IPS DF 4.7 (cell line): Measurements from ENCODE around the gene UNC13D.

Source experiments
- DNase-seq: peaks from one replicate; pipeline ENCODE4 v3.0.0-alpha.2; 2013; ENCODE audit warnings: low spot score; ENCODE audit errors: extremely low read depth

The UNC13D gene

DNA sequence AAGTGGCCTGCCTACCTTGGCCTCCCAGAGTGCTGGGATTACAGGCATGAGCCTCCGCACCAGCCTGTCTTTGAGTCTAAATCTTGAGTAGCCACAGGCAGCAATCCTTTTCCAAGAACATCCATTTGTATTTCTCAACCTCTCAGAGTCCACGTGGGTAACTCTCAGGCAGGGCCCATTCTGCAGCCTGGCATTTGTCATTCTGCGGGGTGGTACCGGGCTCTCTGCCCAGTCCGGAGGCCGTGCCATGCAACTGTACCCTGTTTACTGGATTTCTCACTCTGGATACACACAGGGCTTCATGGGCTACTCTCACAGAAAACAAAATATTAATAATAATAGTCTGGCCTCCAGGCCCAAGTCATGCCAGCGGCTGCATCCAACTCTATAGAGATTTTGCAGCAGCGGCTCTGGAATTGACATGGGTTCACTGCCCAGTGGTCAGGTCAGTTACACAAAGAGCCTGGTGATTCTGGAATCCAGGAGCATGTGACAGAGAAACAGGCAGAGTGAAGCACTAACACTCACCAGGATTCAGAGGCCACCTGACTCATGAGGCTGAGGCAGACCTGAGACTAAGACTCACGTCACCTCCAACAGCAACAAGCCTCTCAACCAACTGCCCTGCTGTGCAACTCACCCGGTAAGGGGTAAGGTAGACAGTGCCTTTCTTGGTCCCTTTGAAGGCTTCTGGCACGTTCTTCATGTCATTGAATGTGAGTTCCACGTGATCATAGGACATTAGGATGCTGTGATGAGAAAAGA is 6.9 kb upstream of the UNC13D start:
- no peak for DNase-seq

DNA sequence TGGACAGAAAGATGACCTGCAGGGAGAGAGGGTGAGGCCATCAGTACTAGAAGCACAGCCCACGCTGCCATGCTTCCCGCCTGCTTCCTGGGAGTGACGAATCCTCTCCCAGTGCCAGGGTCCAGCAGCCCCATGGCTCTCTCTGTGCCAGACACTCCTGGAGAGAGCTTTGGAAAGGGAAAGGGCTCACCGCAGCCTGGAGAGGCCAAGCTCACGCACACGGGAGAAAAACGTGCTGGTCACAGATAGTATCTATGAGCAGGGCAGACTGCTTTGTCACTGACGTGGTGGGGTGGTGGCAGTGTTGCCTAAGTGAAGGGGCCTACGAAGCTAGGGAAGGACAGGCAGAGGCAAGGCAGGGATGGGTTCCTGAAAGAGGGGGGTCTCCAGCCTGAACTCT is 5.5 kb upstream of the UNC13D start:
- DNase-seq = no peak

DNA sequence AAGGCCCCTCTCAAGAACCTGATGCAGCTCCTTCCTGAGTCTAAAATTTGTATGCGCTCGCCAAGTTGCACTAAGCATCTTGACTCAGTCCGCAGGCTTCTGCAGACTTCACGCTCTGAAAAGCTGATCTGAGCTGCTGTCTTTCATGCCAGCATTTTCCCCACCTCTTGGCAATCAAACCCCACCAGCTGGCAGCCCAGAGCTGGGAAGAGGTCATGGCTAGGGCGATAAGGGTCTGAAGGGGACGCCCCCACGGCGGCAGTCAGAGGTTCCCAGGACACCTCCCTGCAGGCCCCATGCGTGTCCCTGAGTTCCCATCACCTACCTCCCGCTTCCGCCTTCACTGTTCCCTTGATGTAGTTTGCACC is 5.1 kb upstream of the UNC13D start:
- DNase-seq = no peak

GRCh38 chr17:75848523-75849278 is 4.5 kb upstream of the UNC13D start:
- no peak for DNase-seq

DNA sequence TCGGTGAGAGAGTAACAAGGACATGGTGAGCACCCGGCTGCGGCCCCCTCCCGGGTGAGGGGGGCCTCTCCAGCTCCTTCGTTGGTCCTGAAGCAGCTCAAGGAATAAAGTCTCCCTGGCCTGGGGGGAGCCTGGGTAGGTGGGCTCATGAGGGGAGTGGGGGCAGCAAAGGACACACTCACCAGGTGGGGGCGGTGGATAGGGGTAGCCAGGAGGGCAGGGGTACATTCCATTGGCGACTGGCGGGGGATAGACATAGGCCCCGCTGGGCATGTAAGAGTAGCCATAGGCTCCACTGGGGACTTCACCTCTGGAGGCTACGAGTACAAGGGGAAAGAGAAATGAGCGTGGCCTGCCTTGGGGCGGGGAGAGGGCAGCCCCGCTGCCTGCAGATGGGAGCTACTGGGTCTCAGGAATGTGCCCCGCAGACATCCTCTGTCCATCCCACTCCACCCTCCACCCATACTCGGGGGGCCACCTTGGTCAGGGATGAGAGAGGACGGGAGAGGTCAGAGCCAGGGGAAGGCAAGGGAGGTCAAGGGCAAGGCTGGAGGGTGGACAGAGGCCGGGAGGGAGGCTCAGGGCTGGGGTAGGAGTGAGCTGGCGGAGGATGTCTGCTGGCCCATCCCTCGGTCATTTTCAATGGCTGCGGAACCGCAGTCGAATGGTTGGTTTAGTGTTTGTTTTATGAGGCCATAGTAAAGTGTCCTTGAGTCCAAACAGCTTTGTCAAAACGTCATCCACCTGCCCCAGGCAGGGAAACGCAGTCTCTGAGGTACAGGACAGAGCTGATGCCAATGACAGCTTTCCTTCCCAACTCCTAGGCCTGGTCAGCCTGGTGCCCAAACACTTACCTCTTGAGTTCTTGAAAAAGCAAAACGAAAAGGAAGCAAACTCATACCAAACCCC is 3.7 kb upstream of the UNC13D start:
- DNase-seq = no peak

DNA sequence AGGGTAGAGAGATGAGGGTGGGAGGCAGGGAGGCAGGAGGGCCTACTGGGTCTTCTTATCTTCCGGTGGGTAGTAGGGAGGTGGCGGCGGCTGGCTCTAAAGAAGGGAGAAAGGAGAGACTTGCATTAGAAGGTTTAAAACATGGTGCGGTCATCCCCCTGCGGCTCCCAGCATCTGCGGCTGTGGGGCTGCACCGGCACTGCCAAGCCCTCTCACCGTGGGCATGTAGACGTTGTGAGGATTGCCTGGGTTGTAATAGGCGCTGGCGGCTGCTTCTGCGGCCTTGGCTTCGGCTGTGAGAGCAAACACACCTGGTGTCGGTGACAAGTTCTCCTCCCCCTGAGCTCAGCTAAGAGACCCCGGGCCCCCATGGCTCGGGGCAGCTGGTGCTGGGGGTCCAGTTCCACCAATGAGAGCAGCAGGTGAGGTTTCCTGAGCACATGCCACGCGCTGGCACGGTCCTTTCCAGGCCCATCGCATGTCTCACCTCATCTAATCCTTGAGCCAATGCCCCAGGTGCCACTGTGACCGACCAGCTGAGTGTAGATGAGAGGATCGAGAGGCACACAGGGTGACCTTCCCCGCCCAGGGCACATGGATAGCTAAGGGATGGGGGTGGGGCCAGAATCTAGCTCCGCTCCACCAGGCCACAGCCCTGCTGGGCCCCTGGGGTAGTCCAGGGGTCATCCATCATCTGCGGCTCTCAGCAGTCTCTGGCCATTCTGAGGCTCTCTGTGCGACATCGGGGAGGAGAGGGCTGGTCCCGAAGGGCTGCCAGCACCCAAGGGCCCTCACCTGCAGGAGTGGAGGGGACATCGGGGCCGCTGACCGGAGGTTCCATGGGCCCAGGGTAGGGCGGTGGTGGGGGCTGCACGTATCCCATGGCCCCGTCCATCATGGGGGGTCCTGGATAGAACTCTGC is 2.7 kb upstream of the UNC13D start:
- DNase-seq = no peak

- DNase-seq = no peak
These were observed 1.9 kb upstream of the UNC13D start for GRCh38 chr17:75845933-75846691.

GRCh38 chr17:75845058-75845711 is 981 bp upstream of the UNC13D start:
- no peak for DNase-seq

DNA sequence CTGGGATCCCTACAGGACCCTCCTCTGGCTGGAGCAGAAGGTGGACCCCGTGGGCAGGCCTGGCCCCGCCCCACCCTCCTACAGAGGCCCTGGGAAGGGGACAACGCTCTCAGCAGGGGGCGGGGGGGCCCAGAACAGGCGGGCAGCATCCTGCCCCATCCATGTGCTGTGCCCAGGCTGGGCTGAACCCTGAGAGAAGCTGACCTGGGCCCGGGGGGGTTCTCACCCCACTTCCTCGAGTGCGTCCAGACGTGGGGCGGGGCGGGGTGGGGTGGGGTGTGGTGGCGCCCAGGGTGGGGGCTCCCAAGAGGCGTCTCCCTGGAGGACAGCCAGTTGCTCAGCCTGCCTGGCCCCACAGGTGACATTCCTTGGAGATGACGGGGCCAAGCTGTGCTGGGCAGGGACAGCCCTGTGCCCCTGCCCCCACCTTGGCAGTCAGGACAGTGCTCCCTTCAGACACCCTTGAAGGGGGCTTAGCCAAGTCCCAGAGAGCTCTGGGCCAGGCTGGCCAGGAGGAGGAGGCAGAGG is 390 bp upstream of the UNC13D start:
- DNase-seq = no peak

GRCh38 chr17:75842963-75843576 is 1.1 kb downstream of the UNC13D start:
- DNase-seq = no peak

- DNase-seq = no peak
These were observed 1.8 kb downstream of the UNC13D start for GRCh38 chr17:75842411-75842810.

DNA sequence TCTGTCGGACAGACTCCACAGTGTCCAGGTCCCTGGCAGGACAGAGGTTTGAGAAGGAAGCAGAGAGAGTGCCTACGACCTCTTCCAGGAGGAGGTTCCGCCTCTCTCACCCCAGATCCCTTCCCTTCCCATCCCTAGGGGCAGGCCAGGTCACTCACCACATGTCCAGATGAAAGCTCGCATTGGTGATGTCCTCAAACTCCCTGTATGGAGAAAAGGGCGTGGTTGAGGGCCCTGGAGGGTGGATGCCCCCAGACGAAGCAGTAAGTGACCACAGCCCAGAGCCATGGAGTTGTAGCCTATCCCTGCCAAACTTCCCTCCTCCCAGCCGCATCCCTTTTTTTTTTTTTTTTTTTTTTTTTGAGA is 3.4 kb downstream of the UNC13D start:
- no peak for DNase-seq

GRCh38 chr17:75839942-75840798 is 4.0 kb downstream of the UNC13D start:
- DNase-seq = no peak

GRCh38 chr17:75838410-75838809 is 5.8 kb downstream of the UNC13D start:
- DNase-seq = no peak

GRCh38 chr17:75837899-75838298 is 6.3 kb downstream of the UNC13D start:
- no peak for DNase-seq

GRCh38 chr17:75836605-75837004 is 7.6 kb downstream of the UNC13D start:
- DNase-seq = no peak

- no peak for DNase-seq
These were observed 8.6 kb downstream of the UNC13D start for GRCh38 chr17:75835654-75835987.
